Measurements from ENCODE around the gene SRCIN1.

The SRCIN1 gene

DNA sequence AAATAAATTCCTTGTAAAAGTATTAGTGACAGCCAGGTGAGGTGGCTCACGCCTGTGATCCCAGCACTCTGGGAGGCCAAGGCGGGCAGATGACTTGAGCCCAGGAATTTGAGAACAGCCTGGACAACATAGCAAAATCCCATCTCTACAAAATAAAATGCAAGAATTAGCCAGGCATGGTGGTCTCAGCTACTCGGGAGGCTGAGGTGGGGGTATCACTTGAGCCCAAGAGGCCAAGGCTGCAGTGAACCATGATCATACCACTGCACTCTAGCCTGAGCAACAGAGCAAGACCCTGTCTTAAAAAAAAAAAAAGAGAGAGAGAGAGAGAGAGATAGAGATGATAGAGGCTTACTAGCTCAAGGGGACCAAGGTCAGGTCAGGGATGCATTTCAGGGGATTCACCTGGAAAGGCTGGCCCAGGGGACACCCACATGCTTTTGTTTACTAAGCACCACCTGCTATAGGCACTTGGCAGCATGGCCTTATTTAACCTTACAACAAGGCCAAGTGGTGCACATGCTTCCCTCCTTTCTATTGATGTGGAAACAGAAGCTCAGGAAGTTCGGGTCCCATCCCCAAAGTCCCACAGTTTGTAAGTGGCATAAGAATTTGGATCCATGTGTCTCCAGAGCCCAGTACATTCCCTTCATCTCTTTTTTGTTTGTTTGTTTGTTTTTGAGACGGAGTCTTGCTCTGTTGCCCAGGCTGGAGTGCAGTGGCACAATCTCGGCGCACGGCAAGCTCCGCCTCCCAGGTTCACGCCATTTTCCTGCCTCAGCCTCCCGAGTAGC is 12.4 kb upstream of the SRCIN1 start:
- DNase-seq = no peak
- in situ Hi-C loops (cut with HindIII; ENCODE audit: low pct_ligation_motif_present, low pct_unique_long_range_greater_than_20kb, low sequenced_read_pairs) = no loop called here

DNA sequence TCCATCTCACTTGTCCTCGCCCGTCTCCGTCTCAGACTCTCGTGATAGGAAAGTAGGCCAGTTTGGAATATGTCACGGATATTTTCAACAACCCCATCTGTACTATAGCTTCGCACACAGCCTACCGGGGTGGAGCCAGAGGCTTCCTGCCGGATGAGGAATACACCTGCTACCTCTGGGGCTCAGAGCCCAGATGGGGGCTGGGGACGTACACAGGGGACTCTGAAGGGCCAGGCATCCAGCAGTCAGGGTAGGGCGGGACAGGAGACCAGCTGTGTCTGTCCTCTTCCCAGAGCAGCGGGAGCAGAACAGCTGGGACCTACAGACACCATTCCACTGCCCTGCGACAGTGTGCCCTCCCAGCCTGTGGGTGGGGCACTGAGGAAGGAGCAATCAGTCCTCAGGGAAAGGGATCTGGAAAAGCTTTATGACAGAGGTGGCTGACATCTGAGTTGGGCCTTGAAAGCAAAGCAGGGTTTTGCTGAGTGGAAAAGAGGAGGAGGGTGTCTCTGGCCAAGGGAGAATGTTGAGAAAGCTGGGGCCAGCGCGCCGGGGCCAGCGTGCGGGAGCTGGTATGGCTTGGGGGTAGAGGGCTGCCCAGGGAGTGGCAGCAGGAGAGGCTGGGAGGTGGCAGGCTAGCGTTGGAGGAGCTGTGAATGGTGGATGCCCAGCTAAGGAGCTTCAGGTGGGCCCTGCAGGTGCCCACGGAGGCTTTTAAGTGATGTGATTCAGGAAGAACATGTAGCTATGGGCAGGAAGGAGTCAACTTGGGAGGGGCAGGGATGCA is 11.5 kb upstream of the SRCIN1 start:
- in situ Hi-C loops (cut with HindIII; ENCODE audit: low pct_ligation_motif_present, low pct_unique_long_range_greater_than_20kb, low sequenced_read_pairs) = no loop called here
- DNase-seq = no peak

DNA sequence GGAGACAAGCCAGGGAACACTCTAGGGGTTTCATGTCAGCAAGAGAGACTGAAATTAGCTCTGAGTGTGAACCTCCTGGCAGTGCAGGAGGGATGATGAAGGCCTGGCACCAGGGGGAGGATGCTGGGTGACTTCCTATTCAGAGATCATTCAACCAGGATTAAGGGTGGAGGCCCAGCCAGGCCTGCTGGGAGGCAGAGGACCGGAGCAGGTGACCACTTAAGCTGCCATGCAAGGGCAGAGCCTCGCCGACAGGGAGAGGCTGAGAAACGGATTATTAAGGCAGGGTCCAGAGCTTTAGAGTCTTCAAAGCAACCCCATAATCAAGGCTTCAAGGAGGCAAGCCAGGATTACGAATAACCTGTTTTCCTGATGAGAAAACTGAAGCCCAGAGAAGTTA is 10.6 kb upstream of the SRCIN1 start:
- in situ Hi-C loops (cut with HindIII; ENCODE audit: low pct_ligation_motif_present, low pct_unique_long_range_greater_than_20kb, low sequenced_read_pairs) = no loop called here

DNA sequence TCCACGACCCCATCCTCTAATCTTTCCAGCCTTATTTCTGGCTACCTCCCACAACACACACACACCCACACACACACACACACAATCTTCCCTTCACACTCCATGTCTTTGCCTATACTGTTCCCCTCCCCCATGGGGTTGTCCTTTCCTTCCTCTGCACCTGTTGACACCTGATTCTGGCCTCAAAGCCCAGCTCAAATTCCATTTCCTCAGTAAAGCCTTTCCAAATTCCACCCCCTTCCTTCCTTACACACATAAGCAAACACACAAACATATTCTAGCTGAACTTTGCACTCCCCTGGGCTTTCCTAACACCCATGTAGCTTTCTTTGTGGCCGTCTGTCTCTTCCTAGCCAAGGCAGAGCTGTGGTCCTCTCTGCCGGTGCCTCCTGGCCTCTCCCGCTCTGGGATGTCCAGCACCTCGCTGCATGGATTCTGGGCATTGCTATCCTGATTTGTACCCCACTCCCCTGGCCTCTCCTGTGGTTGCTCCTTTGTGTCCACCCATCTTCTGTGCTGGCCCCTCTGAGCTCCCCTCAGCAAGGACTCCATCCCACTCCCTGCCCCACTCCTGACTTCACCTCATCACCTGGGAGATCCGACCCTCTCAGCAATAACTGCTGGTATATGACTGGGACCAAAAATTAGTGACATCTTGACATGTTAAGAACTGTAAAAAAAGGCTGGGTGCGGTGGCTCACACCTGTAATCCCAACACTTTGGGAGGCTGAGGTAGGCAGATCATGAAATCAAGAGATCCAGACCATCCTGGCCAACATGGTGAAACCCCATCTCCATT is 8.4 kb upstream of the SRCIN1 start:
- in situ Hi-C loops (cut with HindIII; ENCODE audit: low pct_ligation_motif_present, low pct_unique_long_range_greater_than_20kb, low sequenced_read_pairs) = no loop called here
- no peak for DNase-seq

More for the DNA sequence above, 10.6 kb upstream of the SRCIN1 start:
- DNase-seq = no peak

DNA sequence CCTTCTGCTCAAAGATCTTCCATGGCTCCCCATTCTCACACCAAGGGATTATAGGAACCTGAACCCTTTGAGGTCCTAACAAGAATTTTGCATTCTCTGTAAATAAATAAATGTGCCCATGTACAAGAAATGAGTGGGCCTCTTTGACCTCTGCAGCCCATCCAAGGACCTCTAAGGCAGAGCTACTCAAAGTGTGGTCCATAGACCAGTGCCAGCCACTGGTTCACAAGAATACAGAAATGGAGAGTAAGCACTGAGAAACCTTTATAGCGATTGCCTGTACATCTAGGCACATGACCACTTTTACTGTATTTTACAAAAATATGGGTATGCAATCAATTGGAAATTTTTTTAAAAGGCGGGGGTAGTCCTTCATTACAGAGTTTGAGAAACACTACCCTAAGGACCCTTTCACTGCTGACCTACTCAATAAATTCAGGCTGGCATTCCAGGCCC is 7.8 kb upstream of the SRCIN1 start:
- in situ Hi-C loops (cut with HindIII; ENCODE audit: low pct_ligation_motif_present, low pct_unique_long_range_greater_than_20kb, low sequenced_read_pairs) = no loop called here
- DNase-seq = no peak

DNA sequence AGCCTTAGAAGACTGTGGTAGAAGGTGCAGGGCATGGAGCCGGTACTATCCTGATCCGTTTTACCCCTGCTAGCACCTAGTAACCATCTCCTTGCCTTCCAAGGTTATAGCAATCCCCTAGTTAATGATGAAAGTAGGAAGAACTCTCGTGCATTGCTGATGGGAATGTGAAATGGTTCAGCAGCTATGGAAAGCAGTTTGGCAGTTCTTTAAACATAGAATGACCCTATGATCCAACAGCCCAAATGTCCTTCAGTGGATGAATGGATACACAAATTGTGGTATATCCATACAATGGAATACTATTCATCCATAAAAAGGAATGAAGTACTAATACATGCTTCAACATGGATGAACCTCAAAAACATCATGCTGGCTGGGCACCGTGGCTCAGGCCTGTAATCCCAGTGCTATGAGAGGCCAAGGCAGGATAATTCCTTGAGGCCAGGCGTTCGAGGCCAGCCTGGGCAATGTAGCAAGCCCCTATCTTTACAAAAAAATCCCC is 6.2 kb upstream of the SRCIN1 start:
- in situ Hi-C loops (cut with HindIII; ENCODE audit: low pct_ligation_motif_present, low pct_unique_long_range_greater_than_20kb, low sequenced_read_pairs) = no loop called here
- no peak for DNase-seq

DNA sequence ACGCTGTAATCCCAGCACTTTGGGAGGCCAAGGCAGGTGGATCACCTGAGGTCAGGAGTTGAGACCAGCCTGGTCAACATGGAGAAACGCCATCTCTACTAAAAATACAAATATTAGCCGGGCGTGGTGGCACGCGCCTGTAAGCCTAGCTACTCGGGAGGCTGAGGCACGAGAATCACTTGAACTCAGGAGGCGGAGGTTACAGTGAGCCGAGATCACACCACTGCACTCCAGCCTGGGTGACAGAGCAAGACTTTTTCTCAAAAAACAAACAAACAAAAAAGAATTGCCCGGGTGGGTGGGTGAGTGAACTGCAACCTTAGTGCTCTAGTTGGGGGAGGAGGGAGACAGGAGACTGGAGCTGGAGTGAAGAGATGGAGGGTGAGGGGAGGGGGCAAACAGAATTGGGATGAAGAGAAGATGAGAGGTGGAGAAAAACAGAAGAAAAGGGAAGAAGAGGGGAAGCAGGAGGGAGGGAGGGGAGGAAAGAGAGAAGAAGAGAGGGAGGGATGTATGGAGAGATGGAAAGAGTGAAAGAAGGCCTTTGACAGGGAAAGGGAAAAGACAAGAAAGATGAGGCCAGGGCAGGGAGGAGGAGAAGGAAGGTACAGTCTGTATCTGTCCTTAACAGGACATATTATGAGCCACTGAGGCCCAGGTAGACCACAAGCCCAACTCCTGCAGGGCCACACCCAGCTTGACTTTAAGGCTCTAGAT is 5.5 kb upstream of the SRCIN1 start:
- in situ Hi-C loops (cut with HindIII; ENCODE audit: low pct_ligation_motif_present, low pct_unique_long_range_greater_than_20kb, low sequenced_read_pairs) = no loop called here
- DNase-seq = no peak

DNA sequence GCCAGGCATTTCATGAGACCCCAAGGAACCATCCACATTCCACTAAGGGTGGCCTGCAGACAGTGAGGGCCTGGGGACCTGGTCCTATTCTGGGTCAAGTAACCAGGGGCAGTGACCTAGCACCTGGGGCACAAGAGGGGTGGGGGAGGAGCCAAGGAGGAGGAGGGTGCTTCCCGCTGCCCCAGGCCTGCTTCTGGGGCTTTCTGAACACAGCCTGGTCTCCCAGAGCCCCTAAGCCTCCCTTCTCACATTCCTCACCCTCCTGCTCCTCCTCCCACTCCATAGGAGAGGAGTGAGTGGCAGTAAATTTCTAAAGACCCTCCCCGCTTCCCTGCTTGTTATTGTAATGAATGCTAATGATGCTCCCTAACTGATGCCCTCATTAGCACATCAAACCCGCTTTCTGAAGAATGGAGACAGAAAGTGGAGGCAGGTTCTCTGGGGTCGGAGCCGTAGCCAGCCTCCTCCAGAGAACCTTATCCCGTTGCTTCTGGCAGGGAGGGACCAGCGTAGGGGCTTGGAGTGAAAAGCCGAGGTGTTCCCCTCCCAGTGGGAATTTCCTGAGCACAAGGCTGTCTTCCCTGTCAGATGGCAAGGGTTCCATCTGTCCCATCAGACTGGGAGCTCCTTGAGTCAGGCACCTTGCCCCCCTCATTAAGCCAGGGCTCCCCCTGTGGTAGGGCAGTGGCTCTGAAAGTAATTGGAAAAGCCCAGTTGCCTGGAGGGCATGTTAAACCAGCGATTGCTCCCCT is 3.7 kb upstream of the SRCIN1 start:
- no peak for DNase-seq
- in situ Hi-C loops (cut with HindIII; ENCODE audit: low pct_ligation_motif_present, low pct_unique_long_range_greater_than_20kb, low sequenced_read_pairs) = no loop called here

DNA sequence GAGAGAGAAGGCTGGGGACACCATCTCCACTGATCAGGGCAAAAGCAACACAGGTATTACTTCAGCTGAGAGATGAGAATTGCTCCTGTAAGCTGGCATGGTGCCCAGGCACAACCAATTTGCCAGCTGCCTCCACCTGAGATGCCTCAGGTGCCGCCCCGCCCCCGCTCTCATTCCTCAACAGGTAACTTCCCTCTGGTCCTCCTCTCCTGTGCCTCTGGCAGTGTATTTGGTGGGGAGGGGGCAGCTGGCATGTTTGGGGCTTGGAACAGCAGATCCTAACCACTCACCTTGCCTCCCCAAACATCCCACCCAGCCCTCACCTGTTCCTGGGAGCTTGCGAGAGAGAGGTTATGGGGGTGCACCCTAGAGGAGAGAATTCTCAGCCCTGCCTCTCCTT is 2.9 kb upstream of the SRCIN1 start:
- in situ Hi-C loops (cut with HindIII; ENCODE audit: low pct_ligation_motif_present, low pct_unique_long_range_greater_than_20kb, low sequenced_read_pairs) = no loop called here

DNA sequence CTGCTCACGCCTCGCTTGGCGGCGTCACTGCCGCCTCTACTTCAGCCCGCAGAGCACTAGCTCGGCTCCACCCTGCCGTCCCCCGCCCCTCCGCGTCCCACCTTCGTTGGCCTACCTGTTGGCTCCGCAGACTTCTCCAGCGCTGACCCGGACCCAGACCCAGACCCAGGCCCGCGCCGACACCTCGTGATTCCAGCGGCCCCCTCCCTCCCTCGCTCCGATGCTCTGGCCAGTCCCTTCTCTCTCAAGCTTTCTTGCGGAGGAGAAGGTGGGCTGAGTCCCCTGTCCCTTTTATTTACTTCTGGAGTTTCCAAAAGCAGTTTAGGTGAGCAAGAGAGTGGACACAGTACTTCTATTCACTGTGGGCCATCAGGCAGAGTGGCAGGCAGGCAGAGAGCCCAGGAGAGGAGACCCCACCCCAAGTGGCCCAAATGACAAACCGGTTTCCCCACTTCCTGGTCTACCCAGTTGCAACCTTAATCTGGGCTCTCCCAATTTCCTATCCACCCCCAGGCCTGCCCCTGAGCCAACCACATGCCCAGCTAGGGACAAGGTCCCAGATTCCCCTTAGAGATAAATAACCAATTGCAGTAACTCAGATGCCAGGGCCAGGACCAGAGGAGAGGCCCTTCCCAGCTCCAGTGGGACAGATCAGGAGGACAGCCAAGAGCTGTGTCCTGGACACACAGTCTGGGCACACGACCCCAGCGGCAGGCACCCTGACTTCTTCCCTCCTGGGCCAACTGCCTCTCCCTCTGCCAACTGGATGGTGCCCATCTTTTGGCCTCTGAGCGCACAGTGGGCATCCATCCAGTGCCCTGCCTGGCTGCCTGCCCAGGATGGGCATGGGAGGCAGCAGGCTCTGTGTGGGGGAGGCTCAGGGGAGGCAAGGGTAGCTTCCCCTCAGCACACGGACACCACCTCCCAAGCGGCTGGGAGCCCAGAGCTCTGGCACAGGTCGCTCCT is 1.2 kb upstream of the SRCIN1 start:
- in situ Hi-C loops (cut with HindIII; ENCODE audit: low pct_ligation_motif_present, low pct_unique_long_range_greater_than_20kb, low sequenced_read_pairs) = no loop called here
- no peak for DNase-seq

More for the DNA sequence above, 2.9 kb upstream of the SRCIN1 start:
- no peak for DNase-seq

DNA sequence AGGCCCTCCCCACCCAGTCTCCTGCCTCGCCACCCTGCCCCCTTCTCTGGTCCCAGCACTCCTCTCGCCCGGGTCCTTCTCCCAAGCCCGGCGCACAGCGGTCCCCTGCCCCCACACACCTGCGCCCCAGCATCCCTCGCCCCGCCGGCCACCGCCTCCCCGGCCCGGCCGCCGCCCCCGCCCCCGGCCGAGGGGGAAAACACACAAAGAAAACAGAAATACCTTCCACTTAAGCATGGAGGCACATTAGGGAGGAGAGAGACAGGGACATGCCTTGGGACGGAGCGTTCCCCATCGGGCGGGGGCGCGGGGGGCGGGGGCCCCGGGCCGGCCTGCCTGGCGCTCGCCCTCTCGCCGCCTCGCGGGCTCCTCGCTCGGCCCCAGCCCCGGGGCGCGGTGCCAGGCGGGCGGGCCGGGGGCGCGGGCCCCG is 326 bp downstream of the SRCIN1 start:
- in situ Hi-C loops (cut with HindIII; ENCODE audit: low pct_ligation_motif_present, low pct_unique_long_range_greater_than_20kb, low sequenced_read_pairs) = no loop called here

DNA sequence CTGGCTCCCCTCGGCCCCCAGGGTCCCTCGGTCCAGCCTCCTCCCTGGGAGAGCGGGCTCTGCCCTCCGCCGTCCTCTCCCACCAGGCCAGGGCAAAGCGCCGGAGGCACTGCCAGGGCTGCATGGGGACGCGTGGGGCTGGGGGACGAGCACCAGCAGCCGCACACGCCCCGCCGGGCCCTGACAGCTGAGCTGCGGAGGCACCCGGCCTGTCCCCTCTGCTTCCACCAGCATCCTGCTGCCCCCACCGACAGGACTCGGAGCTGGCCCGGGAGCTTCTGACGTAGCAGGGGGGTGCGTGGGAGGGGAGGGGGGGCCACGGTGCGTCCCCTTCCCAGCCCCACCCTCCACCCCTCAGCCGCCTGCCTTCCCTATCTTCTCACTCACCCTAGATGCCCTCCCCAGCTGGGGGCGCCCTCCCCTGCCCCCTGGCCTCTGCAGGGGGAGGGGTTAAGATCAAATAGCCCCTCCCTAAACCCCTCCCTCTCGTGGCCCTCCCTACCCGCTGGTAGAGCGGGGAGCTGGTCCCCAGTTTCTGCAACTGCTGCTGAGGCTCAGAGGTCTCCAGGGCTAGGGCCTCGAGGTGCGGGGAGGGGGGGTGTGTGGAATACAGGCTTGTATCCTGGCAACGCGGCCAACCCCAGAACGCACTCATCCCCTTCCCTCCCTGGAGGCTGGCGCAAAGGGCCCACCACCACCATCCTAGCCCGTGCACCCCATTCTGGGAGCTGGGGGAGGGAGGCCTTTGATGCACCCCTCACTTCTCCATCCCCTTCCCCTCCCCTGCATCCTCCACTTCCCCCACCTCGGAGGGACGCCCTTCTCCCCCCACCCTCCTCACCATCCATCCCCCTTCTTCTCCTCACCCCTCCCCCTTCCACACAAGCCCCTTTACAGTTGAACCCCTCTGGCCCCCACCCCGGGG is 1.0 kb downstream of the SRCIN1 start:
- no peak for DNase-seq
- in situ Hi-C loops (cut with HindIII; ENCODE audit: low pct_ligation_motif_present, low pct_unique_long_range_greater_than_20kb, low sequenced_read_pairs) = no loop called here

More for the DNA sequence above, 326 bp downstream of the SRCIN1 start:
- DNase-seq = no peak

DNA sequence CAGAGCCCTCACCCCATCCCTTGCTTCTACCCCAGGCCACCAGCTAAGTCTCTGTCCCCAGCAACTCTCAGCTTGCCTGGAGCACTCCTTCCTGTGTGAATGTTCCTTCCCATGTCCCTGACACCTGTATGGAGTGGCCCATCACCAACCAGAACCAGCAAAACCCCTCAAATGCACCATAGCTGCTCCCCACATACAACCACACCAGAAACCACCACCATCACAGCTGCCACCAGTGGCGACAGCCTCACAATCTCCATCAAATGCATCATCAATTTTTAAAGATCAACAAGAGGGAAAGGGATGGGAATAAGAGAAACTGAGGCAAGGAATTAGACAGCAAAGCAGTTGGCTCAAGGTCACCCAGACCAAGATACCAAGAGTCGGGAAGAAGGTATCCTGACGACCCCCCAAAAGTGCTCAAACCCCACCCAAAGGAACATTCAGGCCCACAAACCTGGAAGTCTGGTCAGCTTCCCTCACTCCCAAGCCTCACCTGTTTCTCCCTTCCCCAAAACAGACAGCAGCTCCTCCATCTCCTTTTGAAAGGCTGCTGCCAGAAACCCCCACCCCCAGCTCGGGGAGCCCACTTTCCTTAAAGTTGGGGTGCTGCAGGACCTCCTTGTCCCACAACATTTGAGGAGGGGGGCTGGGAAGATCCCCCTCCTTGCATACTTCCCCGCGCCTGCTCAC is 1.8 kb downstream of the SRCIN1 start:
- in situ Hi-C loops (cut with HindIII; ENCODE audit: low pct_ligation_motif_present, low pct_unique_long_range_greater_than_20kb, low sequenced_read_pairs) = no loop called here
- no peak for DNase-seq

DNA sequence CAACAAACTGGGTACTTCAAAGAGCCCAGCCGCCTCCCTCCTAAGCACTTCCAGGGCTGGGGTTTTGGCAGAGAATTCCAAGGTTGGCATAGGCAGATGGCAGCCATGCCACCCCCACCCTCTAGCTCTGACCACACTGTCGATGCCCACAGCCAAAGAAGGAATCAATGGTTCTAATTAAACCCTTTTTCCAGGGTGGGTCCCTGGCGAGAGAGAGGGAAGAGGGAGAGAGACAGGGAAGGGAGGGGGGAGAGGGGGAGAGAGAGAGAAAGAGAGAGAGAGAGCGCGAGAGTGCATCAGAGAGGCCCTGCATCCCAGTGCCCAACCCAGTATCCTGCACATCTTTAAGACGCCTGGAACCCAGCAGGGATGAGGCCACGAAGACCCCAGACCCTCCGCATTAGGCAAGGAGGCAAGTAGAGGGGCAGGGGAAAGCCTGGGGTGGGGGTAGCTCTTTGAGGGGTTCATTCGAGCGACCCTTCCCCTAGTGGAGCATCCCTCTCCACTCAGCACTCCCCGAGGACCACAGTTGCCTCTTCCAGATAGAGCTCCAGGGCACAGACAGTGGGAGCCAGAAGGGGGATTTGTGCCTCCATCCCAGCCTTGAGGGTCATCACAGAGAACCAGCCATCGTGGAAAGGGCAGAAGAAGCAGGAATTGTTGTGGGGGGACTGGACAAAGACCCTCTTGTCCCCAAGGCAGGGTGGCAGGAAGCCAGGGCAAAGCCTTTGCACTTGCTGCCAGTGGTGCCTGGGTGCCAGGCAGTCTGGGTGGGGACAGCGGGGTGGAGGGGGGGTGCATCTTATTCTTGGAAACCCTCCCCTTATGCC is 2.6 kb downstream of the SRCIN1 start:
- no peak for DNase-seq
- in situ Hi-C loops (cut with HindIII; ENCODE audit: low pct_ligation_motif_present, low pct_unique_long_range_greater_than_20kb, low sequenced_read_pairs) = no loop called here

All from ACHN (cell line).